ENCODE results near the gene TTLL5. TPM values are rescaled to one million over a fixed set of nuclear protein-coding genes. Genes with fewer than 3 reads are reported as not detected.

TTLL5 gene
- total RNA-seq, 3 donors from 2014 or later, result 21.9 to 66.6 (median 35.7) TPM

GRCh38 chr14:75738192-75738591, 77.1 kb downstream of the TTLL5 start:
- intact Hi-C loops (cut with DNase I; ENCODE audit: low total_unique reads), result no loop called here
- Histone ChIP-seq H3K27ac (no peak overlapping the region), H3K27me3 (no peaks in the 10 kb centered on the region), H3K9me3 (no peaks in the 10 kb centered on the region), H3K36me3 (no peaks in the 10 kb centered on the region), H3K4me3 (no peak overlapping the region), H3K4me1 (peaks cover 0 to 11% of the 10 kb centered on the region in 2 donors)
- TF ChIP-seq POLR2A (IDR thresholded peaks at IDR 0.05) (no peak), POLR2AphosphoS5 (IDR thresholded peaks at IDR 0.05) (no peak)
- TF ChIP-seq, protein P1, sequence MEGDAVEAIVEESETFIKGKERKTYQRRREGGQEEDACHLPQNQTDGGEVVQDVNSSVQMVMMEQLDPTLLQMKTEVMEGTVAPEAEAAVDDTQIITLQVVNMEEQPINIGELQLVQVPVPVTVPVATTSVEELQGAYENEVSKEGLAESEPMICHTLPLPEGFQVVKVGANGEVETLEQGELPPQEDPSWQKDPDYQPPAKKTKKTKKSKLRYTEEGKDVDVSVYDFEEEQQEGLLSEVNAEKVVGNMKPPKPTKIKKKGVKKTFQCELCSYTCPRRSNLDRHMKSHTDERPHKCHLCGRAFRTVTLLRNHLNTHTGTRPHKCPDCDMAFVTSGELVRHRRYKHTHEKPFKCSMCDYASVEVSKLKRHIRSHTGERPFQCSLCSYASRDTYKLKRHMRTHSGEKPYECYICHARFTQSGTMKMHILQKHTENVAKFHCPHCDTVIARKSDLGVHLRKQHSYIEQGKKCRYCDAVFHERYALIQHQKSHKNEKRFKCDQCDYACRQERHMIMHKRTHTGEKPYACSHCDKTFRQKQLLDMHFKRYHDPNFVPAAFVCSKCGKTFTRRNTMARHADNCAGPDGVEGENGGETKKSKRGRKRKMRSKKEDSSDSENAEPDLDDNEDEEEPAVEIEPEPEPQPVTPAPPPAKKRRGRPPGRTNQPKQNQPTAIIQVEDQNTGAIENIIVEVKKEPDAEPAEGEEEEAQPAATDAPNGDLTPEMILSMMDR (IDR thresholded peaks at IDR 0.05), result no peak
- DNase-seq (ENCODE audit: low spot score in 2 of 2), result no peak

- intact Hi-C loops (cut with DNase I; ENCODE audit: low total_unique reads), result no loop called here
- Histone ChIP-seq H3K27me3 (no peaks in the 10 kb centered on the region), H3K27ac (no peak overlapping the region), H3K4me1 (no peaks in the 10 kb centered on the region), H3K9me3 (no peaks in the 10 kb centered on the region), H3K36me3 (no peaks in the 10 kb centered on the region), H3K4me3 (no peak overlapping the region)
- no peak for DNase-seq (ENCODE audit: low spot score in 2 of 2)
- TF ChIP-seq, protein P1 (IDR thresholded peaks at IDR 0.05), result no peak
- TF ChIP-seq POLR2AphosphoS5 (IDR thresholded peaks at IDR 0.05), result no peak
- TF ChIP-seq POLR2A (IDR thresholded peaks at IDR 0.05), result no peak
Measured at GRCh38 chr14:75742867-75743266, 81.8 kb downstream of the TTLL5 start.

DNA sequence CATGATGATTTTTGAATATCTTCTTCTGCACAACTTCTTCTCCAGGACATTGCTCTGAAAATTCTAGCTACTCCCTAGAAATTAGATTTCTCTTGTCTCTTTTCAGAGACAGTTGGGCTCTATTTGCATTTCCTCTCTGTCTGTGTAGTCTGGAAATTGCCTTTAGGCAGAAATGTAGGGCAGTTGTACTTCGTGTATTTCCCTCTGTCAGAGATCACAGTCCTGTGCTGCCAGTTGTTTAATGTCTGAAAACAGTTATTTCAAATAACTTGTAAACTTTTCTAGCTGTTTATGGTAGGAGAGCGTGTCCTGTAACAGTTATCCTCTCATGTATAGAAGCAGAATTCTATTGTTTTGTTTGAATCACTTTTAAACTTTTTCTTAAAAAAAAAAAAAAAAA, 86.9 kb downstream of the TTLL5 start:
- Histone ChIP-seq H3K36me3 (no peaks in the 10 kb centered on the region), H3K4me1 (no peaks in the 10 kb centered on the region), H3K9me3 (no peaks in the 10 kb centered on the region), H3K27ac (no peak overlapping the region), H3K4me3 (no peak overlapping the region), H3K27me3 (no peaks in the 10 kb centered on the region)
- TF ChIP-seq POLR2AphosphoS5 (IDR thresholded peaks at IDR 0.05) (no peak), POLR2A (IDR thresholded peaks at IDR 0.05) (no peak)
- TF ChIP-seq, protein P1 (IDR thresholded peaks at IDR 0.05), result no peak
- no peak for DNase-seq (ENCODE audit: low spot score in 2 of 2)
- intact Hi-C loops (cut with DNase I; ENCODE audit: low total_unique reads), result no loop called here

- no peaks in the 10 kb centered on the region for H3K27me3 ChIP-seq
- TF ChIP-seq POLR2AphosphoS5 (IDR thresholded peaks at IDR 0.05) (no peak), POLR2A (IDR thresholded peaks at IDR 0.05) (no peak)
- TF ChIP-seq, protein P1 (IDR thresholded peaks at IDR 0.05), result no peak
- H3K36me3 ChIP-seq, result no peaks in the 10 kb centered on the region
- DNase-seq (ENCODE audit: low spot score in 2 of 2), result no peak
- intact Hi-C loops (cut with DNase I; ENCODE audit: low total_unique reads), result no loop called here
- H3K4me3 ChIP-seq, result no peak overlapping the region
- H3K4me1 ChIP-seq, result no peaks in the 10 kb centered on the region
- no peak overlapping the region for H3K27ac ChIP-seq
- no peaks in the 10 kb centered on the region for H3K9me3 ChIP-seq
Measured at GRCh38 chr14:75748336-75748735, 87.3 kb downstream of the TTLL5 start.

DNA sequence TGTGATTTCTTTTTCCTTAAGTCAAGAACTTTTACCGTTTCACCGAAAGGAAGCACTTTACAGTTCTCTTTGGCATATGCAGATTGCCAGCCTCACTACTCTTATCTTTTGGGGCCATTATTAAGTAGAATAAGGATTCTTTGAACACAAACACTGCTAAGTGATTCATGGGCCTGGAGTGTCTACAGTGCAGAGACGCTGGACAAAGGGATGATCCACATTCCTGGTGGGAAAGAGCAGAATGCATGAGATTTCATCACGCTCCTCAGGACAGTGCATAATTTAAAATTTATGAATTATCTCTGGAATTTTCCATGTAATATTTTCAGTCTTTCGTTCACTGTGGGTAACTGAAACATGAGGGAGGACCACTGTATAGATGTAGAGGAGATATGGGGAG, 90.2 kb downstream of the TTLL5 start:
- no peak overlapping the region for H3K4me3 ChIP-seq
- intact Hi-C loops (cut with DNase I; ENCODE audit: low total_unique reads), result loop anchor here (10.0 kb wide), 1 partner anchor 956 kb away; no protein-coding TSS in a partner anchor
- no peaks in the 10 kb centered on the region for H3K27me3 ChIP-seq
- H3K36me3 ChIP-seq, result no peaks in the 10 kb centered on the region
- no peaks in the 10 kb centered on the region for H3K9me3 ChIP-seq
- DNase-seq (ENCODE audit: low spot score in 2 of 2), result no peak
- TF ChIP-seq POLR2A (IDR thresholded peaks at IDR 0.05) (no peak), POLR2AphosphoS5 (IDR thresholded peaks at IDR 0.05) (no peak)
- TF ChIP-seq, protein P1 (IDR thresholded peaks at IDR 0.05), result no peak
- no peak overlapping the region for H3K27ac ChIP-seq
- H3K4me1 ChIP-seq, result no peaks in the 10 kb centered on the region
